Measurements from ENCODE around the gene FHIT.

- TF ChIP-seq CTCF (IDR thresholded peaks at IDR 0.05) (no peak), EP300 (IDR thresholded peaks at IDR 0.05) (no peak), POLR2AphosphoS5 (IDR thresholded peaks at IDR 0.05) (no peak)
These were observed 280.4 kb downstream of the FHIT start for GRCh38 chr3:60970850-60971249.

Data from esophagus muscularis mucosa (tissue), 4 donors.